GF-D8 (cell line): ENCODE data around the gene DUSP23.

Experiments
- DNase-seq: peaks from one replicate; lab custom pipeline; 2025; lab: John Stamatoyannopoulos, UW

The DUSP23 gene

GRCh38 chr1:159828176-159828575 lies 47.4 kb downstream of the DUSP23 start:
- DNase-seq, result no peak

DNA sequence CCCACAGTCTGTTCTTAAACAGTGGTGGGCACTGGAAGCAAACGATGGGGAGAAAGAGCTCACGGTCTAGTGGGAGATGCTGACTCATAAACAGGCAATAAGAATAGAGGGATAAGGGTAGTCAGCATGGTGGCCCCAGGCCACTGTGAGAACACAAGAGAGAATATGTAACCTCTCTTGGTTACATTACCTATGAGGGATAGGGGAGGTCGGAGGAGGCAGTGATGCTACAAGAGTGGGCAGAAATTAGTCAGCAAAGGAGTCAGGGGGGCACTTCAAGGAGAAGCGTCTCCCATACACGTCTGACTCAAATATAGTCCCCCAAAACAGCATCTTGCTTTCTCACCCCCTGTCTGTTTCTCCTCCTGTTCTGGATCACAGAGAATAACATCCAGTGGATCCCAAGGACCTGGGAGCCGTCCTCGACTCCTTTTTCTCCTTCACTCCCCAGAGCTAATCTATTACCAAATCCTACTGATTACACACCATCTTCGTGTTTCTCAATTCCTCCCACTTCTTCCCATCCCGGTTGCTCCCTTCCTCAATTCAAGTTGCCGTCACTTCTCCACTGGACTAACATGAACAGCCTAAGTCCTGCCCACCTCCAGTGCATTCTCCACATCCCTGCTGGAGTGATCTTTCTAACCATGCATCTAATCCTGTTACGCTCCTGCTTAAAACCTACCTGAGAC lies 48.0 kb downstream of the DUSP23 start:
- DNase-seq, result no peak

GRCh38 chr1:159829273-159829634 lies 48.5 kb downstream of the DUSP23 start:
- peak; percentile 61 for DNase-seq

- DNase-seq, result no peak
These were observed 49.2 kb downstream of the DUSP23 start for GRCh38 chr1:159829822-159830465.

DNA sequence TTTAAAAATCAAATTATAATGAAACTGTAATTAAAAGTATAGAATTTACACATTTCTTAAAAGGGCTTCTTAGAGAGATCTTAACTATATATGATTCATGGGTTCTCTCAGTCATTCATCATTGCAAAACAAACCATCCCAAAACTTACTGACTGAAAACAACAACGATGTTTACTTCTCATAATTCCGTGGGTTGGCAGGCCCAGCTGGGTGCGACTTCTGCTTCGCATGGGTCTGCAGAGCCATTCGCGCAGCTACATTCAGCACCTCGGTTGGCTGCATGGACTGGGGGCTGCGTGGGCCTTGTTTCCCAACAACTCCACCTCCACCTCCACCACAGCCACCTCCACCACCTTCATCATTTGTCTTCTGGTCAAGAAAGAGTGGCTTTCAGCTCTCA lies 50.0 kb downstream of the DUSP23 start:
- DNase-seq, result no peak

DNA sequence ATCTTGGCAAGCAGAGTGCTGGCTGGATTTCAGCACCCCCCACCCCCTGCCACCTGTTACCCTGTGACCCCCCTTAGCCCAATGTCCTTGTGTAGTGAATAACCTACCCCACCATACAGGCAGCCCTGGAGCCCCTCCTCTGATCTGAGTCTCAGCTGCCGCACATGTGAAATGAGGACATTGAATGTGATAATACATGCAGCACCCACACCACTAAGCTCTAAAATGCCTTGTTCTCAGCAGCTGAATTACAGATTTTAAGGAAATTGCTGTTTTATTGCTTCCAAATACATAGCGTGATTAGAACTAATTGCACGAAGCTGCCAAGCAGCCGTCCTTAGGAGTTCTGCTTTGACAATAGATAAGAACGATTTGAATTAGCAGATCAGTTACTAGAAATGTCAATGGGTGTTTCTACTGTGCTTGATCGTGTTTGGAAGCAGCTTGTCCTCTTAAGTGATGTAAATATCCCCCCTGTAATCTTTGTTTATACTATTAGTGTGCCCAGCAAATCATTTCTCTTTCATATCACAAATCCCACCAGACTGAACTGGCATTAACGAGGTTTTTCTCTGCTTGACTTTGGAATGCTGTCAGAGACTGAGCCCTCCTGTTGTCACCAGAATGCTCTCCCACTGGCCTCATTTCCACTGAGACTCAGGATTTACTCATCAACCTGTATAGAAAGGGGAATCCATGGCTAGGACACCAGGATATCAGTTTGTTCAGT lies 50.8 kb downstream of the DUSP23 start:
- no peak for DNase-seq
